Neural cell (in vitro differentiated cells): Measurements from ENCODE around the gene LCLAT1. TPM values are rescaled to one million over a fixed set of nuclear protein-coding genes. Genes with fewer than 3 reads are reported as not detected.

Experiments
- H2AFZ ChIP-seq: fragments of 200-600, 300-800 bp; sonication (generic), shearing (Covaris generic); 2 replicates; pipeline ENCODE4 v1.6.0; 2014; ENCODE audit warnings: low read depth, mild to moderate bottlenecking, antibody characterized with exemption, low read length, moderate library complexity
- H3F3A ChIP-seq: fragments of 200-600 bp; shearing (Covaris generic); 2 replicates; pipeline ENCODE4 v1.6.1; 2016; ENCODE audit warnings: mild to moderate bottlenecking, moderate library complexity, mixed read lengths, antibody characterized with exemption, low read length; ENCODE audit not compliant: insufficient read depth, poor library complexity, severe bottlenecking
- H3K27ac ChIP-seq: fragments of 200-600, 300-800 bp; sonication (generic), shearing (Covaris generic); 2 replicates; pipeline ENCODE4 v1.5.1; 2014; ENCODE audit warnings: mild to moderate bottlenecking, low read length, moderate library complexity
- H3K27me3 ChIP-seq: fragments of 300-800, 200-600 bp; sonication (generic), shearing (Covaris generic); 2 replicates; pipeline ENCODE4 v1.6.0; 2014; ENCODE audit warnings: mild to moderate bottlenecking, low read depth, low read length, moderate library complexity; ENCODE audit not compliant: insufficient read depth
- H3K36me3 ChIP-seq: fragments of 300-800, 200-600 bp; sonication (generic), shearing (Covaris generic); 2 replicates; pipeline ENCODE4 v1.5.1; 2014; ENCODE audit warnings: mild to moderate bottlenecking, antibody characterized with exemption, low read length, moderate library complexity; ENCODE audit not compliant: insufficient read depth
- H3K4me2 ChIP-seq: fragments of 300-800, 200-600 bp; sonication (generic), shearing (Covaris generic); 2 replicates; pipeline ENCODE4 v1.6.0; 2014; ENCODE audit warnings: mild to moderate bottlenecking, low read length
- H3K4me3 ChIP-seq: fragments of 300-800, 200-600 bp; sonication (generic), shearing (Covaris generic); 2 replicates; pipeline ENCODE4 v1.5.1; 2014; ENCODE audit warnings: mild to moderate bottlenecking, low read length, moderate library complexity
- H3K79me2 ChIP-seq: fragments of 200-600 bp; shearing (Covaris generic); replicated peaks from 2 replicates; pipeline ENCODE4 v1.6.0; 2014; ENCODE audit warnings: mild to moderate bottlenecking, low read length, moderate library complexity; ENCODE audit not compliant: insufficient read depth
- H3K9ac ChIP-seq: fragments of 300-800, 200-600 bp; sonication (generic), shearing (Covaris generic); 2 replicates; pipeline ENCODE4 v1.6.1; 2016; ENCODE audit warnings: mild to moderate bottlenecking, low read length, mixed read lengths
- H3K9me2 ChIP-seq: fragments of 200-600 bp; shearing (Covaris generic); 2 replicates; pipeline ENCODE4 v1.6.1; 2016; ENCODE audit warnings: mild to moderate bottlenecking, low read length, mixed read lengths; ENCODE audit not compliant: insufficient read depth
- H3K9me3 ChIP-seq: fragments of 200-600, 300-800 bp; sonication (generic), shearing (Covaris generic); 2 replicates; pipeline ENCODE4 v1.6.1; 2016; ENCODE audit warnings: mild to moderate bottlenecking, mixed run types, low read length, moderate library complexity, mixed read lengths
- H4K20me1 ChIP-seq: fragments of 200-600 bp; shearing (Covaris generic); 2 replicates; pipeline ENCODE4 v1.6.1; 2016; ENCODE audit warnings: mild to moderate bottlenecking, mixed run types; ENCODE audit not compliant: insufficient read depth
- CTCF ChIP-seq: fragments of 450-650 bp; IDR thresholded peaks from 2 replicates; pipeline ENCODE4 v1.5.1; 2014; ENCODE audit warnings: antibody characterized with exemption, mild to moderate bottlenecking, moderate library complexity; ENCODE audit not compliant: poor library complexity, severe bottlenecking
- EP300 ChIP-seq: fragments of 450-650 bp; conservative IDR thresholded peaks from 2 replicates; pipeline ENCODE4 v1.6.1; 2014; ENCODE audit warnings: antibody characterized with exemption, mild to moderate bottlenecking, moderate library complexity; ENCODE audit not compliant: poor library complexity, severe bottlenecking
- EZH2 ChIP-seq: fragments of 200-600, 300-800 bp; shearing (Covaris generic), sonication (generic); IDR thresholded peaks from 2 replicates; pipeline ENCODE4 v1.6.1; 2014; ENCODE audit warnings: antibody characterized with exemption, low read length, borderline replicate concordance, mild to moderate bottlenecking; ENCODE audit not compliant: insufficient read depth, poor library complexity, severe bottlenecking
- MXI1 ChIP-seq: fragments of 450-650 bp; conservative IDR thresholded peaks from 2 replicates; pipeline ENCODE4 v1.6.1; 2014; ENCODE audit warnings: antibody characterized with exemption, mild to moderate bottlenecking; ENCODE audit not compliant: poor library complexity, severe bottlenecking
- POLR2AphosphoS5 ChIP-seq: IDR thresholded peaks from 2 replicates; pipeline ENCODE4 v1.6.1; 2012
- RAD21 ChIP-seq: fragments of 450-650 bp; conservative IDR thresholded peaks from 2 replicates; pipeline ENCODE4 v1.6.1; 2014; ENCODE audit warnings: antibody characterized with exemption, mild to moderate bottlenecking, moderate library complexity
- REST ChIP-seq: IDR thresholded peaks from 2 replicates; pipeline ENCODE4 v1.6.1; 2012; ENCODE audit warnings: borderline replicate concordance
- SMC3 ChIP-seq: fragments of 450-650 bp; conservative IDR thresholded peaks from 2 replicates; pipeline ENCODE4 v1.6.1; 2014; ENCODE audit warnings: antibody characterized with exemption, mild to moderate bottlenecking, moderate library complexity; ENCODE audit not compliant: poor library complexity
- TAF1 ChIP-seq: IDR thresholded peaks from 2 replicates; pipeline ENCODE4 v1.6.1; 2012; ENCODE audit warnings: low read depth
- polyA plus RNA-seq: library from polyadenylated mRNA; depleted of rRNA; stranded (reverse); fragments of >200 nt; gene quantifications from 2 replicates; pipeline ENCODE4 v1.2.3, GENCODE V29; 2014

The LCLAT1 gene
- polyA plus RNA-seq, 1 donor from 2014 or later = 5.8 TPM

GRCh38 chr2:30625701-30626100, 178.7 kb downstream of the LCLAT1 start:
- Histone ChIP-seq H3K9me2 (no peaks in the 10 kb centered on the region), H3F3A (no peaks in the 10 kb centered on the region), H3K79me2 (no peaks in the 10 kb centered on the region), H4K20me1 (no peaks in the 10 kb centered on the region), H3K36me3 (no peaks in the 10 kb centered on the region), H3K27me3 (no peaks in the 10 kb centered on the region), H3K4me2 (no peak overlapping the region), H2AFZ (no peak overlapping the region), H3K9ac (no peak overlapping the region), H3K4me3 (no peak overlapping the region), H3K27ac (no peak overlapping the region), H3K9me3 (no peaks in the 10 kb centered on the region)
- TF ChIP-seq CTCF (no peak), EZH2 (no peak), EP300 (no peak), POLR2AphosphoS5 (no peak), REST (no peak), TAF1 (no peak), RAD21 (no peak), SMC3 (no peak), MXI1 (no peak)

GRCh38 chr2:30626397-30626796, 179.4 kb downstream of the LCLAT1 start:
- no peak for TF ChIP-seq RAD21
- TF ChIP-seq EP300 = no peak
- no peak for TF ChIP-seq SMC3
- TF ChIP-seq TAF1 = no peak
- TF ChIP-seq MXI1 = no peak
- no peak for TF ChIP-seq POLR2AphosphoS5
- no peak for TF ChIP-seq REST
- no peak for TF ChIP-seq CTCF
- no peak for TF ChIP-seq EZH2
- no peaks in the 10 kb centered on the region for H3K36me3 ChIP-seq
- no peaks in the 10 kb centered on the region for H3K9me3 ChIP-seq
- no peak overlapping the region for H2AFZ ChIP-seq
- no peaks in the 10 kb centered on the region for H3K27me3 ChIP-seq
- H3K79me2 ChIP-seq = no peaks in the 10 kb centered on the region
- no peak overlapping the region for H3K4me3 ChIP-seq
- no peak overlapping the region for H3K27ac ChIP-seq
- no peaks in the 10 kb centered on the region for H3F3A ChIP-seq
- no peak overlapping the region for H3K9ac ChIP-seq
- H4K20me1 ChIP-seq = no peaks in the 10 kb centered on the region
- no peak overlapping the region for H3K4me2 ChIP-seq
- H3K9me2 ChIP-seq = no peaks in the 10 kb centered on the region
